IPS DF 4.7 (cell line): ENCODE results near the gene HCLS1.
"Not testable (repeated sequence)": the region's sequence is repeated elsewhere in the genome, so short reads cannot be mapped to it uniquely, and the experiment has no call there.

ENCODE experiments used
- DNase-seq: peaks from one replicate; pipeline ENCODE4 v3.0.0-alpha.2; 2013; ENCODE audit warnings: low spot score; ENCODE audit errors: extremely low read depth

The HCLS1 gene, protein sequence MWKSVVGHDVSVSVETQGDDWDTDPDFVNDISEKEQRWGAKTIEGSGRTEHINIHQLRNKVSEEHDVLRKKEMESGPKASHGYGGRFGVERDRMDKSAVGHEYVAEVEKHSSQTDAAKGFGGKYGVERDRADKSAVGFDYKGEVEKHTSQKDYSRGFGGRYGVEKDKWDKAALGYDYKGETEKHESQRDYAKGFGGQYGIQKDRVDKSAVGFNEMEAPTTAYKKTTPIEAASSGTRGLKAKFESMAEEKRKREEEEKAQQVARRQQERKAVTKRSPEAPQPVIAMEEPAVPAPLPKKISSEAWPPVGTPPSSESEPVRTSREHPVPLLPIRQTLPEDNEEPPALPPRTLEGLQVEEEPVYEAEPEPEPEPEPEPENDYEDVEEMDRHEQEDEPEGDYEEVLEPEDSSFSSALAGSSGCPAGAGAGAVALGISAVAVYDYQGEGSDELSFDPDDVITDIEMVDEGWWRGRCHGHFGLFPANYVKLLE

DNA sequence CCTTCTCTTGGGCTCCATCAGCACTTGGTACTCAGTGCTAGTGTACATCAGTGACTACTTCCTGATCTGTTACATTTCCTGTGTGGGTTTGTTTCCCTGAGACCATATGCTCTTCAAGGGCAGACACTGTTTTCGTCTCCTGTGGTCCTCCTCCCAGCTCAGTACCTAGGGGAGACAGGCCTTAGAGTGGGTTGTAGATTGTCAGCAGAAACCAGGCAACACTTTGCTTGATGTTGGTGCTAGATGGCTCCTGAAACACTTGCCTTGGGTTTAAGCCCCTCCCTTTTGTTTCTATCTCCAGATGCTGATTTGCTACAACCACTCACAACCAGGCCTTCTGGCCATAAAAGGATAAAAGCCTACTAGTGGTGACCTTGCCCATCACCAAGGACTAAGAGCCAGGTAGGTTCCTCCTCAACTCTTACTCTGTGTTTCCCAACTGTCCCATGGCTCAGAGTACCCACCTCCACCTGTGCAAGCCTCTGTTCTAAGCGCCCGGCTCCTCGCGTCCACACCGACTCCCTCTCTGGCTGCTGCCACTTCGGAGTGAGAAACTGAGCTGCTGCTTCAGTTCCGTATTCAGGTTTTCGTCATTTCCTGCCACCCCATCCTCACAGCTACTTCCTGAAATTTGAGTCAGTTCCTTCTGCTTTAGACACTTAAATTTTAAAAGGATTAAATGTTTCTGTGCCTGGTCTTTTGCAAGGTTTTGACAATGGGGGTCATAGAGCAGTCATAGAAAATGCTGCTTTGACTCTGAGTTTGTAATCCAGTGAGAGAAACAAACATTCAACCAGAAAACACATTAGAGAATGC, at the start of gene HCLS1:
Gene HCLS1, minus strand, starts transcription at position 548 of the 816 bp plus-strand sequence. CDS start 2,556 bp downstream, outside the sequence.
- DNase-seq, result no peak

DNA sequence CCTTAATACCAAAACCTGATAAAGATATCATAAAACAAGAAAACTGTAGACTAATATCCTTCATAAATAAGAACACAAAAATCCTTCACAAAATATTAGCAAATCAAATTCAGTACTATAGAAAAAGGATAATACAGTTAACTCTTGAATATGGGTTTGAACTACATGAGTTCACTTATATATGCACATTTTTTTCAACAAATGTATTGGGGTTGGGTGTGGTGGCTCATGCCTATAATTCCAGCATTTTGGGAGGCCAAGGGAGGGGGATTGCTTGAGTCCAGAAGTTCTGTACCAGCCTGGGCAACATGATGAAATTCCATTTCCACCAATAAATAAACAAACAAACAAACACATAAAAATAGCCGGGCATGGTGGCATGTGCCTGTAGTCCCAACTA, 49.6 kb upstream of the HCLS1 start:
- DNase-seq, result no peak

DNA sequence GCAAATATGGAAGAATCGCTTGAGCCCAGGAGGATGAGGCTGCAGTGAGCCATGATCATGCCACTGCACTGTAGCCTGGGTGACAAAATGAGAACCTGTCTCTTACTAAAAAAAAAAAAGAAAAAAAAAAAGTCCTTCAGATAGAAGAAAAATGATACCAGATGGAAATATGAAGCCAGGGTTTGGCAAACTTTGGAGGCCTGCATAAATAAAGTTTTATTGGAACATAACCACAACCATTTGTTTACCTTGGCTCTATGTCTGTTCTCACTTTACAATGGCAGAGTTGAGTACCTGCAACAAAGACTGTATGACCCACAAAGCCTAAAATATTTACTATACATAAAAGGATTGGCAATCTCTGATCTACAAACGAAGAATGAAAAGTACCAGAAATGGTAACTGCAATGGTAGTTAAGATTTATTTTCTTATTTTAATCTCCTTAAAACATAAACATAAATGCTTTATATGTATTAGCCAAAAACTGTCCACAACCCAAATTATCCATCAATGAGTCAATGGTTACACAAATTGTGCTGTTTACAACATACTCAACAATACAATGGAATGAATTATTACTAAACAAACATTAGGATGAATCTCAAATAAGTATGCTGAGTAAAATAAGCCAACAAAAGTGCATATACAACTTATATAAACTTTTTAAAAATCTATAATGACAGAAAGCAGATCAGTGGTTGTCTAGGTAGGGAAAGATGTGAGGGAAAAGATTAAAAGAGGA, 47.0 kb upstream of the HCLS1 start:
- DNase-seq, result no peak

DNA sequence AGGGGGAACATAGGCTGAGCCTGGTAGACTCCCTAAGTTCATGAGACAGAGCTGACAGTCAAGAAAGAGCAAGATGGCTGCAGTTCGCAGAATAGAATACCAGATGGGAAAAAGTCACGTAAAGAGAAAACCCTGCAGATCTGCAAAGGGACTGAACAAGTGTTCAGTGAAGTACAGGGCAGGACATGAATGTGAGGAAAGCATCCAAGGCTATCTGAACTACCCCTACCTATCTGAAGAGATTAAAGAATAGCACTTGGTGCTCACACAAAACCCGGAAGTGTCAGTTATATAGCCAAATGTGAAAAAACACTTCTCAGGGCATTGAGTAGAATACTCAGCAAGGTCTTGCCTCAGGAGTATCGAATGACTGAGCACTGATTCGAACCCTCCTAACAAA, 44.8 kb upstream of the HCLS1 start:
- DNase-seq, result no peak

DNA sequence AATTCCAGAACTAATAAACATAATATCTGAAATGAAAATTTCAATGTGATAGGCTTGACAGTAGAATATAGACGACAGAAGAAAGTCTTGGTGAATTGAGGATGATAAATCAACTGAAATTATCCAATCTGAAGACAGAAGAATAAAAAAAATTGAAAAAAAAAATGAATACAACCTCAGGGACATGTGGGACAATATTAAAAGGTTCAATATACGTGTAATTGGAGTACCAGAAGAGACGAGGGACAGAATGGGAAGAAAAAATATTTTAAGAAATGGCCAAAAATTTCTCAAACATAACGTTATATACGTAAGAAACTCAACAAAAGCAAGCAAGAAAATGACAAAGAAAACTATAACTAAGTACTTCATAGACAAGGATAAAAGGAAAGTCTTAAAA, 43.3 kb upstream of the HCLS1 start:
- DNase-seq, result no peak

DNA sequence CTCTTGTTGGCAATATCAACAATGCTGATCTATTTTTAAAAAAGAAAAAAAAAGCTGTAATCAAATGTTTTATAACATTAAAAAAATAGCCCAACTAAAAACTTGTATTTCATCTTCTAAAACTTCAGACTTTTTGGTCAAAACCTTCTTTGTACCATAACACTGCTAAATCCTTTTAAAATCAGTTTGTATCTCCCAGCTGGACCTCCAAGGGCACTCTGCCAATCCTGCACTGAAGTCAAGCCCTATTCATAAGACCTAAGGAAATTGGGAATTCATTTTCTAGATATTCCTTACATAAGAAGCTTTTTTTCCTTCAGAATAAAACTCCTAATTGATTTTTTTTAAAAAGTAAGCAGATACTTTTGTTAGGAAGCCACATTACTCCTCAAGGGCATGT, 38.2 kb upstream of the HCLS1 start:
- DNase-seq, result no peak

DNA sequence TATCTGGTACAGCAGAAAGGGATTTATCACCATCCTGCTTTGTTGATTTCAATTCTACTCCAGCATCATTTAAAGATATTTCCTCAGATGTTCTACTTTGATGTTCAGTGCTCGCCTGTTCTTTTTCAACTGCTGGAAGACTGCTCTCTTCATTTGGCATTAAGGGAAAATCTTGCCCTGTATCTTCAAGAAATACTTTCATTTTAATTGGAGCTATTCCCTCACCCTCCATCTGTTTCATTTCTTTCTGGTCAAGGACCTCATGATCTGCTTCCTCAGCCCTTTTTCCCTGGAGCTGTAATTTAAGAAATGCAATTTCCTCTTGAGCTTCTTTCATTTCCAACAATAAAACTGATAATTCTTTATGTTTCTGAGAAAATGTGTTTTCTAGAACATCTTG, 37.8 kb upstream of the HCLS1 start:
- no peak for DNase-seq

DNA sequence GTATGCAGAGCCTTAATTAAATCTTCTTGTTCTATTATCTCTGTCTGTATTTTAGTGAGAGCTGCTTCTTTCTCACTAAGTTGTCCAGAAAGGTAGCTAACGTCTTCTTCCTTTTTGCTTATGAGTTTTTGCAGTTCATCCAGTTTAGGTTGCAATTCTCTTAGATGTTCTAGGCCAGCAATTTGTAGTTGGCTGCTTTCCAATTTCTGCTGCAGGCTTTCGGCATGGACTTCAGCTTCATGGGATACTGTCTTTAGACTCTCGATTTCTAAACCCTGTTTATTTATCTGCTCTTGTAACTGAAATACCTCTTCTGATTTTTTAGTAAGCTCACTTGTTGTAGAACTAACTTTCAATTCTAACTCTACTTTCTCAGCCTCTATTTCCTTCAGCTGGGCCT, 35.5 kb upstream of the HCLS1 start:
- DNase-seq, result no peak

DNA sequence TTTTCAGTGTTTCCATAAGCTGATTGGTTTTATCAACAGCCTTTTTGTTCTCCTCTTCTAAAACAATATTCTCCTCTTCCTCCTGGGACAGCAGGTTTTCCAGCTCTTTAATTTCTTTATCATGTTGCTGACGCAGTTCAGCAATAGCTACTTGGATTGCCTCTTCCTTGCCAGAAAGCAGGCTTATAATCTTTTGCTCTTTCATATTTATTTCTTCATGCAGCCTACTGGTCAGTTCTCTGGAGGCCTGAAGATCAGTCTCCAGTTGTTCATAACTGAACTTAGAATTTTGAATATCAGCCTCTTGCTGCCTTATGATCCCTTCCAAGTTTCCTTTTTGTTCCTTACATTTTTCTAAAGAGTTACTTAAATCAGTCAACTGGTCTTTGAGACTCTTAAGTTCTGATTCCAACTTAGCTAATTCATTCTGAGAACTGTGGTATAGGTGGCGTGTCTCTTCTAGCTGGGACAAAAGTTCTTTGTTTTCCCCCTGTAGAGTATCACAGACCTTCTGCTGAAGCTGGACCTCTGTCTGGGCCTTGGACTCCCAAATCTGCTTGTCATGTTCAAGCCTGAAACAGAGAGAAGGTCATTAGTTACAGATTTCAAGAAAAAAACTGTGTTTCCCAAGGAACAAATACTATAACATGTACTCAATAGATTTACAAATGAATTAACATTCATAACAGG, 31.5 kb upstream of the HCLS1 start:
- no peak for DNase-seq

DNA sequence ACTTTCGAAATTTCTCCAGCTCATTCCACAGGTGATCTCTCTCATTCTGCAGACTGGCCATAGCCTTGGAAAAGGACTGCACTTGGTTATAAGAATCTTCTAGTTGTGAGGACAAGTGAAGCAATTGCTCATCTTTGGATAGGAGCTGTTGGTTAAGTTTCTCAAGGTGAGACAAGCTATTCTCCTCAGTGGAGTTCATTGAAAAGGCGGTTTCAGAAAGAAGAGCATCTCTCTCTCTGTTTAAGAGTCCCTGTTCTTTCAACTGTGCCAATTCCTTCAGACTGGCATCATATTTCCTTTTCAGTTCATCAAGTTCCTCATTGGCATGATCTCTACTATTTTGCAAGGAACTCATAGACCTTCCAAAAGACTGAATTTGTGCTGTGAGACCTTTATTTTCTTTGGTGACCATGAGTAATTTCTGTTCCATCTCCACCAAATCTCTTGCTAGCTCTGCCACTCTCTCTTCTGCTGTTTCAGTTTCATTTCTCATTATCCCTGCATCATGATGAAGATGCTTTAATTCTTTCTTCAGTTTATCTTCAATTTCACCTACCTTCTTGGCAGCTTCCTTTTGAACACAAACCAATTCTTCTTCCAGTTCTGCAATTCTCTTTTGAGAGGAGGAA, 30.2 kb upstream of the HCLS1 start:
- no peak for DNase-seq

DNA sequence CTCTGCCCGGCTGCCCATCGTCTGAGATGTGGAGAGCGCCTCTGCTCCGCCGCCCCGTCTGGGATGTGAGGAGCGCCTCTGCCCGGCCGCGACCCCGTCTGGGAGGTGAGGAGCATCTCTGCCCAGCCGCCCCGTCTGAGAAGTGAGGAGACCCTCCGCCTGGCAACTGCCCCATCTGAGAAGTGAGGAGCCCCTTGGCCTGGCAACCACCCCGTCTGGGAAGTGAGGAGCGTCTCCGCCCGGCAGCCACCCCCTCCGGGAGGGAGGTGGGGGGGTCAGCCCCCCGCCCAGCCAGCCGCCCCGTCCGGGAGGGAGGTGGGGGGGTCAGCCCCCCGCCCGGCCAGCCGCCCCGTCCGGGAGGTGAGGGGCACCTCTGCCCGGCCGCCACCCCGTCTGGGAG, 28.0 kb upstream of the HCLS1 start:
- not testable (repeated sequence) for DNase-seq

DNA sequence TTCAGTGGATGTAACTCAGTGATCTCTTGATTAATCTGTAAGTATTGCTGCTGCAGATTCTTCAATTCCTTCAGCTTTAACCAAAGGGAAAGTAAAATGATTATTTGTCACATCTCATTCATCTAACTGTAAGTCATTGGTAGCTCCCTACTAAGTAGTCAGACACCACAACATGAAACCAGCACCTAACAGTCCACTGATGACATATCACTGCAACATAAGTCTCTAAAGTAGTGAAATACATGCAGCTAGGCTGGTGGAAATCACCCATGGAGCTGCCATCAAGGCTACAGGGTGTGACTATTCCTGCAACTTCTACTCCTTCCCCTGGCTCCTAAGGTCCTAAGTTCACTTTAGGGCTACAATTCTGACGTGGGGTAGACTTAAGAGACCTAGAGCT, 21.1 kb upstream of the HCLS1 start:
- no peak for DNase-seq

DNA sequence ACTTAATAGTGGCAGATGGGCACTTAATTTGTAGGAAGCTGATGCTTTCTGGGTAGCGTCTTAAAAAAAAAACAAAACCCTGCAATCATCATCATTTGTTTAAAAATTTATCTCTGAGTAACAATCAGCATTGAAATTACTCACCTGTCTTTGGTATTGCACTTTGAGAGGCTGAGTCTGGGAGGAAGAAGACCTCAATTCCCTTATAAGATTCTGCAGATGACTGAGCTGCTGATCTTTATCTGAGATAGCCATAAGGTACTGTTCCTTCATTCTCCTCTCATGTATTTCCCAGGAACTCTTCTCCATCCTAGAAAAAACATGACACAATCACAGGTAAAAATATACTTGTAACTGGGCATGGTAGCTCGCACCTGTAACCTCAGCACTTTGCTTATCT, 16.4 kb upstream of the HCLS1 start:
- DNase-seq, result no peak

DNA sequence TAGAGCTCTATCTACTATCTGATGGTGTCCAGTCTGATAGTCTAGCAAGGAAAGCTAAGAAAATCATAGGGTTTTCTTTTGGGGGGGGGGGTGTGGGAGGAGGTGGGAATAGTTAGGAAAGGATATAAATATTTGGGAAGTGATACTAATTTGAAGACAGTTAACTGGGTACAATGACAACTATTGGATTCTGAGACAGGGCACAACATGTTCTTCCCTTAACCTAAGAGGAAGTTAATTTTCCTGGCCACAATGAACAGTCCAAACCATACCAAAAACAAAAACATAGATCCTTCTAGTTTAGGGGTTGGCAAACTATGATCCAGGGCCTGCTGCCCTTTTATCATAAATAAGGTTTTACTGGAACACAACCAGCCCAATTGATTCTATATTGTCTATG, 10.0 kb upstream of the HCLS1 start:
- DNase-seq, result no peak

DNA sequence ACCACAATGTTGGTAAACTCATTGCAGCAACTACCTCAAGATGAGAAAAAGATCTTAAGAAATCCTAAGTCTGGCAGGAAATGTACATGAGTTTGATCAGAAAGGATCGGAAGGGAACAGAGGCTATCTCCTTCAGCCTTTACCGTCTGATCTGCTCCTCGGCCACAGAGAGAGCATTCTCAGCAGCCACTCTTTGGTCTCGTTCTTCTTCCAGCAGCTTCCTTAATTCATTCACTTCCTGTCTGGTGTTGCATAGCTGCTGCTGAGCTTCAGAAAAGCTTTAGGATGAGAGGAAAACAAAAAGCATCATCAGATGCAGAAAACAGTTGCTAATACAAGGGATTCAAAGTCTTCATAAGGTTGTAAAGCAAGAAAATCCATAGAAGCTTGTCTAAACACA, 6.6 kb upstream of the HCLS1 start:
- DNase-seq, result no peak

DNA sequence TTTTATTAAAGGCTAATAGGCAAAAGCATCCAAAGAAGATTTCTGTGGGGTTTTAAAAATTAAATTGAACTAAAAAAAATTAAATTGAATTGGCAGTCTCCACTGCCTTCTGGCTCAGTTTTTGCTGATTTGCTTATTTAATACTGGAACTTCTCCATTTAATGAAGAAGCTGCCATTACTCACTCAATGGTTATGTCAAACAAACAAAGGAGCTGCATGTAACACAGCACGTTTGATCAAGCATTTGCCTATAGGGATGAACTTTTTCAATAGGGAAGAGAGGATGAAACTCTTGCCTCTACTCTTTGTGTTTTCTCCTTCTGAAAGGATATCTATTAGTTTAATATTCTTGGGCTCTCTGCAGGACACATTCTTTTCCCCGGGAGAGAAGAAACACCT, 4.8 kb upstream of the HCLS1 start:
- no peak for DNase-seq

DNA sequence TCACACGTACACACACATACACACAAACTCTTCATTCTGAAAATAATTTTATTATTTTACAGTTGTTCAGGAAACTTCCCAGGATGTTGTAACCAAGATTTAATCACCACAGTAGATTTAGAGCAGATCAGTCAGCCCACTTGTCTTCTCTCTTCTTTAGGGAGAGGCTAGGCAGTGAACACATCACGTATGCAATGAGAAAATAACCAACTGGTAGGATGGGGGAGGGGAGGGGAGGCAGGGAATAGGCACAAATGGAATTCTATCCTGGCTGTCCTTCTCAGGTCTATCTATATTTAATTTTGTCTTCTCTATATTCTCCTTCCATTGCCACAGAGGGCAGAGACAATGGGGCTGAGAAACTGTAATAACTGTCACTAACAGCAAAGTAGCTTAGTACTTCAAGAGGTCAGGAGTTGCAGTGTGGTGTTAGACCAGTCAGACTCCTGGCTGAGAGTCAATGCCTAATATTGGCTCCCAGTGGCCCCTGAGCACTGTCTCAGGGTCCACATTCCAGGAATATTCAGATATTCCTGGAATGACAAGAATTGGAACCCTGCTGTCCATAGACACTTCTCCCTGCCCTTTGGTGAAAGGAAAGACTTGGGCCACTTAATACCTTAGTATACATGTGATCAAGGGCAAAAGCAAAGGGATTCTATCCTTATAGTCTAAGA, 2.6 kb upstream of the HCLS1 start:
- no peak for DNase-seq

DNA sequence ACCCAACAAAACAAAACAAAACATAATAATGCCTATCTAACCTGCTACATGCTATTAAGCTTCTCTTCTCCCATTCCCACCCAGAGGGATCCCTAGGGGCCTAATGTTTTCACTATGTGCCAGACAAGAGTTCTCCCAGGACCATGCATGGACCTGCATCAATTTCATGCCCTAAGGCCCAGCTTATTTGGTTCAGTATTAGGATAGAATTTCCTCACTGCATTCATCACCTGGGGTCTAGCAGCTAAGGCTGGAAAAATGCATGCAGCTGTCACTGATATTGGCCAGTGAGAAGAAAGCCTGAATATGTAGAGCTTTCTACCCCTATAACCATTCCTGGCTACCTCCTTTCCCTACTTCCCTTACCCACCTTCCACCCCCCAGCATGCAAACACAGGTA, 2.0 kb upstream of the HCLS1 start:
- no peak for DNase-seq

DNA sequence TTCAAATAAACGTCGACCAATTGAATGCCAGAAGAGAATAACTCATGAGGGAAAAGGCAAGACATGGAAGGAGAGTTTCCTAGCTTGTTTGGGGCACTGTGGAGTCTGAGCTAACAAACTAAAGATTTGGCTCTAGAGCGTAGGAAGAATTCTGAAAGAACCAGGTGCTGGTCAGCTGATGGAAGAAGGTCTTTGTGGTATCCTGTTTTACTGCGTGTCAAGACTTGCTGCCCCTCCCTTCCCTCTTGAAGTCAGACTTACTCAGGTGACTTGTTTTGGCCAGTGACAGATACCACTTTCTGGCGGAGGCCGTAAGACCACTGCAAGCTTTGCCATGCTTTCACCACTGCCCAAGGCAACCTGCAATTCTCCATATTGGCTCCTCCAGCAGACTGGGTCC, 673 bp upstream of the HCLS1 start:
- DNase-seq, result no peak

DNA sequence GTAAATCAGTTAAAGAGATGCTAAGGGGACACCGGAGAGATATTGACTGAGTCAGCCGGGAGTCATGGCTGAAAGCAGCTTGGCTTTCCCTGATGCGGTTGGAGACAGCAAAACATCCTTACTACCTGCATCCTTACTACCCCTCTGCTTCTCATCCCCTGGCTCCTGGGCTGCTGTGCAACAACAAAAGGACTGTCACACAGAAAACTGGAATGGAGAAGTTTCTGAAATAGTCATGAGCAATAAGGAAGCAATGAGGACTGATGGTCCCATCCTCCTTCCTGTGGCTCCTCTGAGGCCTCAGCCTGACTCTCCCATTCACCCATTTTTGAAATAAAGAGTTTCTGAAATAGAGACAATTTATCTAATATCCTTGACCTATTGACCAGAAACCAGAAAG, 1.1 kb downstream of the HCLS1 start:
- no peak for DNase-seq
